K562 (cell line): ENCODE results near the gene FRMD5. TPM values are rescaled to one million over a fixed set of nuclear protein-coding genes. Genes with fewer than 3 reads are reported as not detected.
A peak's percentile ranks its signal among the peaks of the same experiment; 100 is the strongest.

Experiments used
- ATAC-seq: fragments of 200-7000 bp; cut with Tn5 transposase; 3 replicates; pipeline ENCODE4 v1.9.1; 2020; ENCODE audit warnings: moderate library complexity
- BruUV-seq: library from RNA; stranded (reverse); fragments of 400-500 nt; replicated peaks from 2 replicates; lab custom pipeline; 2021; lab: Mats Ljungman, UMichigan
- CTCF ChIA-PET: fragments of 300-600 bp; formaldehyde crosslinking; extraction: SDS; loops from one replicate; lab custom pipeline; 2021; ENCODE audit warnings: low intra/inter-chr PET ratio; lab: Yijun Ruan, JAX
- POLR2A ChIA-PET: fragments of 300-600, 350-650 bp; sonication (Branson Sonifier 250); formaldehyde crosslinking; extraction: SDS; loops from one replicate; lab custom pipeline; 2021; ENCODE audit warnings: antibody characterized with exemption, inconsistent platforms; lab: Yijun Ruan, JAX
- DNase-seq, 4 experiments: peaks; one replicate each; pipeline versions ENCODE4 v3.0.0 to v3.0.0-alpha.2; 2011 to 2018; ENCODE audit warnings: low spot score in 3 of 4, mixed read lengths in 3 of 4; ENCODE audit errors: extremely low read depth in 1 of 4
- FAIRE-seq: peaks from 2 replicates; lab custom pipeline; 2011; peaks lifted over from hg19 to GRCh38; lab: Jason Lieb, UNC
- H2AFZ ChIP-seq: 2 replicates; pipeline ENCODE4 v1.6.0; 2011; ENCODE audit warnings: low read depth, low read length, control low read depth, inconsistent platforms
- H3K27ac ChIP-seq: fragments of 200-600 bp; 3 replicates; pipeline ENCODE4 v1.8.0; 2011; ENCODE audit warnings: low read depth, mild to moderate bottlenecking, control low read depth, inconsistent platforms, low read length, moderate library complexity, mixed read lengths; ENCODE audit errors: extremely low read depth
- H3K27me3 ChIP-seq, 2 experiments: fragments of 300-600 bp in 1 of 2; 2 replicates in 1 of 2; 3 replicates in 1 of 2; pipeline versions ENCODE4 v1.6.0 to v1.8.0; 2011; ENCODE audit warnings: inconsistent platforms in 2 of 2, low read length in 2 of 2, mild to moderate bottlenecking in 1 of 2, mixed read lengths in 1 of 2, moderate library complexity in 1 of 2; ENCODE audit not compliant: control insufficient read depth in 2 of 2, insufficient read depth in 2 of 2
- H3K36me3 ChIP-seq: fragments of 300-600 bp; 3 replicates; pipeline ENCODE4 v1.8.0; 2011; ENCODE audit warnings: mild to moderate bottlenecking, low read length, inconsistent platforms; ENCODE audit not compliant: control insufficient read depth, insufficient read depth
- H3K4me1 ChIP-seq, 2 experiments: fragments of 200-600 bp in 1 of 2; replicated peaks in 1 of 2; 2 replicates in 1 of 2; 3 replicates in 1 of 2; pipeline versions ENCODE4 v1.5.1 to v1.8.0; 2011; ENCODE audit warnings: inconsistent platforms in 2 of 2, low read length in 2 of 2, mild to moderate bottlenecking in 1 of 2, mixed read lengths in 1 of 2, moderate library complexity in 1 of 2; ENCODE audit not compliant: control insufficient read depth in 2 of 2, insufficient read depth in 2 of 2
- H3K4me2 ChIP-seq: 2 replicates; pipeline ENCODE4 v1.6.1; 2011; ENCODE audit warnings: low read length, control low read depth, inconsistent platforms, mixed read lengths; ENCODE audit not compliant: insufficient read depth
- H3K4me3 ChIP-seq: fragments of 200-600 bp; sonication (generic), shearing (Covaris generic); 2 replicates; pipeline ENCODE4 v1.5.1; 2016; ENCODE audit warnings: control low read depth, inconsistent platforms
- H3K79me2 ChIP-seq: fragments of 200-600 bp; 3 replicates; pipeline ENCODE4 v1.8.0; 2011; ENCODE audit warnings: low read length, inconsistent platforms; ENCODE audit not compliant: control insufficient read depth, insufficient read depth
- H3K9ac ChIP-seq, 2 experiments: 2 replicates each; pipeline versions ENCODE4 v1.6.0 to v1.6.1; 2011; ENCODE audit warnings: low read depth in 2 of 2, low read length in 2 of 2, control low read depth in 1 of 2, inconsistent platforms in 1 of 2, mild to moderate bottlenecking in 1 of 2, mixed read lengths in 1 of 2; ENCODE audit not compliant: insufficient read depth in 1 of 2
- H3K9me1 ChIP-seq: one replicate; pipeline ENCODE4 v1.6.0; 2011; ENCODE audit warnings: inconsistent platforms, mild to moderate bottlenecking, low read length, moderate library complexity; ENCODE audit not compliant: control insufficient read depth, insufficient read depth
- H3K9me3 ChIP-seq: replicated peaks from 2 replicates; pipeline ENCODE4 v1.5.1; 2011; ENCODE audit warnings: low read depth, low read length, inconsistent platforms; ENCODE audit not compliant: control insufficient read depth, insufficient read depth
- H4K20me1 ChIP-seq: replicated peaks from 2 replicates; pipeline ENCODE4 v1.6.1; 2011; ENCODE audit warnings: low read length, inconsistent platforms, mixed read lengths; ENCODE audit not compliant: control insufficient read depth, insufficient read depth
- ATF3 ChIP-seq, 2 experiments: fragments of 450-650 bp in 1 of 2; sonication (generic) in 1 of 2; formaldehyde crosslinking in 1 of 2; IDR thresholded peaks in 1 of 2; conservative IDR thresholded peaks in 1 of 2; 2 replicates each; pipeline versions ENCODE4 v1.6.1 to v1.8.1; 2016 to 2023; ENCODE audit warnings: mild to moderate bottlenecking in 2 of 2, moderate library complexity in 2 of 2, inconsistent platforms in 1 of 2, missing genetic modification reagents in 1 of 2
- CAMTA2 ChIP-seq: fragments of 250-450 bp; sonication (Bioruptor Pico); conservative IDR thresholded peaks from 2 replicates; pipeline ENCODE4 v1.5.1; 2022
- CEBPG ChIP-seq, 3 experiments: fragments of 200-800 bp in 1 of 3; sonication (Bioruptor generic) in 1 of 3; sonication (generic) in 1 of 3; formaldehyde crosslinking in 1 of 3; IDR thresholded peaks in 2 of 3; conservative IDR thresholded peaks in 1 of 3; 2 replicates each; pipeline versions ENCODE4 v1.6.1 to v1.8.0; 2016 to 2022; ENCODE audit warnings: missing compliant biosample characterization in 2 of 3, missing genetic modification characterization in 2 of 3, mild to moderate bottlenecking in 1 of 3, missing genetic modification reagents in 1 of 3
- ILK ChIP-seq: fragments of 450-650 bp; IDR thresholded peaks from 2 replicates; pipeline ENCODE4 v1.6.1; 2016; ENCODE audit warnings: missing genetic modification characterization, low read depth, mild to moderate bottlenecking, missing compliant biosample characterization, moderate library complexity, borderline replicate concordance
- KDM1A ChIP-seq, 2 experiments: fragments of 450-650 bp; IDR thresholded peaks; 2 replicates each; pipeline ENCODE4 v1.6.1; 2016; ENCODE audit warnings: mild to moderate bottlenecking in 2 of 2
- RCOR1 ChIP-seq, 2 experiments: IDR thresholded peaks; 2 replicates each; pipeline ENCODE4 v1.6.1; 2012; ENCODE audit warnings: low read depth in 2 of 2, low read length in 2 of 2, borderline replicate concordance in 1 of 2, improper control_type of control experiment in 1 of 2
- SIN3A ChIP-seq, 2 experiments: fragments of 150-350 bp in 1 of 2; IDR thresholded peaks; 2 replicates each; pipeline ENCODE4 v1.6.1; 2011 to 2016; ENCODE audit warnings: borderline replicate concordance in 2 of 2, low read depth in 2 of 2, low read length in 2 of 2, mild to moderate bottlenecking in 2 of 2, moderate library complexity in 2 of 2; ENCODE audit not compliant: control insufficient read depth in 1 of 2
- WGBS: fragments of 100-300 bp; shearing (Covaris generic); methylation state at CpG from one replicate; pipeline ENCODE4 v1.1.6; 2016; ENCODE audit warnings: low coverage, mixed read lengths; ENCODE audit not compliant: insufficient coverage; ENCODE audit errors: missing lambda C conversion rate; 5-methylcytosine and 5-hydroxymethylcytosine counted together
- in situ Hi-C: fragments of 300-500 bp; cut with MboI; formaldehyde crosslinking; loops from 4 replicates; pipeline ENCODE4 v1.15.0; 2018; ENCODE audit warnings: inconsistent platforms, mixed read lengths
- intact Hi-C: fragments of 100-400 bp; cut with micrococcal nuclease; formaldehyde crosslinking; loops from 2 replicates; pipeline ENCODE4 v1.14.2; 2022
- polyA plus RNA-seq, 8 experiments: library from polyadenylated mRNA; depleted of rRNA in 4 of 8; stranded (reverse) in 5 of 8; unstranded in 3 of 8; fragments of >200 nt; fragmentation: Nextera tagmentation in 2 of 8; fragmentation: Illumina TruSeq in 1 of 8; extraction: Ambion mirVana in 2 of 8; extraction: Trizol in 1 of 8; gene quantifications; 2 replicates each; pipeline versions ENCODE4 v1.2.1 to v1.2.3, GENCODE V29; 2011 to 2014; ENCODE audit warnings: inconsistent platforms in 1 of 8, missing spikeins in 1 of 8
- total RNA-seq, 7 experiments: library from RNA; depleted of rRNA in 6 of 7; stranded (reverse); fragments of >200 nt in 6 of 7; fragmentation: Illumina TruSeq in 2 of 7; extraction: Trizol in 2 of 7; gene quantifications; 2 replicates each; pipeline versions ENCODE4 v1.2.1 to v1.2.3, GENCODE V29; 2011 to 2021; ENCODE audit warnings: low replicate concordance in 1 of 7

The FRMD5 gene
- total and polyA plus RNA-seq, 9 of the 15 experiments (the other 6 are each of a cell fraction or from before 2014, with no cell fraction given) = 0.13 to 0.38 TPM; not detected in 7

DNA sequence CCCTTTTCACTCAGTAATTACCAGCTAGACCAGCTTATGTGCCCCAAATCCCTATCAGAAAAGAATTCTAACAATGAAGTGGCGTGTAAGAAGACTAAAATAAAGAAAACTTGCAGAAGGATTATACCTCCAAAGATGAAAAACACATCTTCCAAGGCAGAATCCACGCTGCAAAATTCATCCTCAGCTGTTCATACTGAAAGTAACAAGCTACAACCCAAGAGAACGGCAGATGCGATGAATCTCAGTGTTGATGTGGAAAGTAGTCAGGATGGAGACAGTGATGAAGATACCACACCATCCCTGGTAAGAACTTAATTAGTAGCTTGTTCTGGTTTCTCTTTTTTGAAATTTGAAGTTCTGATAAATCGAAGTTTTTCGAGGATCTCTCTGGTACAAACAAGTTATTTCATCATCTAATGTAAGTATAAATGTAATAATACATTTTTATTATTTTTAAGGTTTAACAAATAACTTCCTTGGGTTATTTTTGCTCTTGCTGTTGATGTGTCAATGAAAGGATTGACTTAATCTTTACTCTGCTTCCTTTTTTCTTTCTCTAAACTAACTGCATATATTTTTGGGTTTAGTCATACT lies 366.9 kb downstream of the FRMD5 start:
- Histone ChIP-seq H3K4me2 (peak overlapping the region; percentile 86), H3K4me3 (peak overlapping the region; percentile 64), H3K9me3 (no peaks in the 10 kb centered on the region), H3K9ac (peak overlapping the region in 1 of 2 experiments; percentile 84; a peak in 2 of 4 replicates), H4K20me1 (no peaks in the 10 kb centered on the region), H3K27me3 (no peaks in the 10 kb centered on the region), H3K27ac (peak overlapping the region; percentile 88; the same call in 2 of the 3 replicates), H3K36me3 (peaks cover 30% of the 10 kb centered on the region; the same call in 1 of the 3 replicates), H2AFZ (no peak overlapping the region), H3K79me2 (peaks cover 81% of the 10 kb centered on the region), H3K4me1 (peaks cover 17 to 22% of the 10 kb centered on the region in 2 experiments; a peak in 4 of 5 replicates)
- WGBS = 6% methylated on average over 6 of the region's 6 CpGs
- no TSS peak for BruUV-seq
- ChIA-PET CTCF (no interaction called here), POLR2A (interaction anchor here (1.1 to 2.6 kb wide), 7 partner anchors 9 to 74 kb away, joined by 3 to 12 read pairs (median 5); partner anchors contain the start of genes HYPK and SERINC4)
- ATAC-seq (no peak), DNase-seq (peak in 1 of 4 experiments; percentile 29), FAIRE-seq (peak; percentile 54)
- intact Hi-C loops = no loop called here
- peak in 1 of 2 experiments; percentile 51; a peak in 1 of 4 replicates for TF ChIP-seq KDM1A (IDR thresholded peaks at IDR 0.05)
- TF ChIP-seq SIN3A (IDR thresholded peaks at IDR 0.05; ENCODE audit: borderline replicate concordance in 2 of 2, control insufficient read depth in 1 of 2, low read depth in 2 of 2, low read length in 2 of 2) = 0 out of 4 replicates have a peak, but pooled peaks of 1 of the 2 experiments have one; percentile 29
- no peak for TF ChIP-seq ILK (tag)
- peak; percentile 44 for TF ChIP-seq ATF3 (IDR thresholded peaks at IDR 0.05)
- TF ChIP-seq ATF3 (CRISPR knock-in tag; conservative IDR thresholded peaks at IDR 0.05) = no peak
- no peak for TF ChIP-seq CEBPG (CRISPR knock-in tag; IDR thresholded peaks at IDR 0.05)
- peak; percentile 50 to 64 for TF ChIP-seq CEBPG (tag; conservative IDR thresholded peaks at IDR 0.05 in 1 of 2, IDR thresholded peaks at IDR 0.05 in 1 of 2)
- TF ChIP-seq CAMTA2 = no peak
- TF ChIP-seq RCOR1 (IDR thresholded peaks at IDR 0.05; ENCODE audit: borderline replicate concordance in 1 of 2, low read depth in 2 of 2, low read length in 2 of 2) = peak; percentile 17 to 57; a peak in 2 of 4 replicates
- TF ChIP-seq, all 486 proteins: peak for 5
- in situ Hi-C loops = no loop called here
- H3K9me1 ChIP-seq = no peaks in the 10 kb centered on the region
